ENCODE measurements around the gene PNPLA8. TPM values are rescaled to one million over a fixed set of nuclear protein-coding genes. Genes with fewer than 3 reads are reported as not detected.

Gene PNPLA8
- total and polyA plus RNA-seq, 2 of the 4 experiments (the other 2 are of a cell fraction), result 7.0 to 14.5 TPM

DNA sequence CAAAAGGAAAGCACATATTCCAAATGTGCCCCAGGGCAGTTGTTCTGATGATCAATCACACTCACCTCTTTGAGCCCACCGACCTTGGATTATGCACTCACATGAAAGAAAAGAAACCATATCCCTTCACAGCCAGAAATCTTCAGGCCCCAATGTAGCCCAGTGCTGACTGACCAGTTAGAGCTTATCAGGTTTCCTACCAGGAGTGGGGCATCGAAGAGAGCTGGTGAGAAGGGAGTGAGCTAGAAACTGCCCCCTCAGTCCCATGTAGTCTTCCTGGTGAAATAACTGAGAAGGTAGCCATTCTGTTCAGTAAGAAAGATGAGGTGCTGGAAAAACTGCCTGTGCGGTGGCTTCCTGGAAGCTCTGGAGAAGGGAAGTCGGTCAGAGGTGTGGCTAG lies 101.9 kb downstream of the PNPLA8 start:
- H3K4ac ChIP-seq (ENCODE audit: low read depth, low read length), result no peak overlapping the region
- no peak overlapping the region for H3K9ac ChIP-seq (ENCODE audit: low read depth, low read length)
- no peak overlapping the region for H3K56ac ChIP-seq (ENCODE audit: extremely low read depth, insufficient read depth, low read length)
- H2BK5ac ChIP-seq (ENCODE audit: low read depth, low read length, poor library complexity, severe bottlenecking), result no peak overlapping the region
- no peak overlapping the region for H2BK15ac ChIP-seq (ENCODE audit: low read depth, low read length)
- H3K27me3 ChIP-seq (ENCODE audit: control insufficient read depth, insufficient read depth, low read length), result no peaks in the 10 kb centered on the region; the same call in 1 of the 2 replicates
- H4K8ac ChIP-seq (ENCODE audit: low read depth in 2 of 2, low read length in 2 of 2), result no peak overlapping the region
- H3K18ac ChIP-seq (ENCODE audit: low read depth, low read length), result no peak overlapping the region
- H4K5ac ChIP-seq (ENCODE audit: low read depth, low read length), result no peak overlapping the region
- H3K14ac ChIP-seq (replicated peaks; ENCODE audit: low read depth, low read length), result no peak overlapping the region
- H2BK20ac ChIP-seq (ENCODE audit: low read depth, low read length), result no peak overlapping the region
- H2AK5ac ChIP-seq (ENCODE audit: low read depth, low read length), result no peak overlapping the region
- no peaks in the 10 kb centered on the region for H3K4me1 ChIP-seq (ENCODE audit: control insufficient read depth, insufficient read depth, low read length)
- H3K36me3 ChIP-seq (ENCODE audit: control insufficient read depth, insufficient read depth, low read length), result no peaks in the 10 kb centered on the region
- DNase-seq (no peak), ATAC-seq (ENCODE audit: low read depth) (no peak)
- H2AFZ ChIP-seq (replicated peaks; ENCODE audit: low read length, poor library complexity), result no peak overlapping the region
- POLR2A ChIA-PET (ENCODE audit: unreplicated experiment), result no interaction called here
- no peaks in the 10 kb centered on the region for H3K79me1 ChIP-seq (ENCODE audit: low read depth in 1 of 2, low read length in 2 of 2)
- 70% methylated on average over 2 of the region's 4 CpGs; no CpG with 5 or more reads in 1 of the 2 experiments for WGBS, 2 experiments (ENCODE audit: extremely low coverage in 2 of 2, insufficient read length in 1 of 2)
- H4K20me1 ChIP-seq (ENCODE audit: insufficient read depth, low read length), result no peaks in the 10 kb centered on the region
- CTCF ChIA-PET, result no interaction called here
- TF ChIP-seq, protein P1, sequence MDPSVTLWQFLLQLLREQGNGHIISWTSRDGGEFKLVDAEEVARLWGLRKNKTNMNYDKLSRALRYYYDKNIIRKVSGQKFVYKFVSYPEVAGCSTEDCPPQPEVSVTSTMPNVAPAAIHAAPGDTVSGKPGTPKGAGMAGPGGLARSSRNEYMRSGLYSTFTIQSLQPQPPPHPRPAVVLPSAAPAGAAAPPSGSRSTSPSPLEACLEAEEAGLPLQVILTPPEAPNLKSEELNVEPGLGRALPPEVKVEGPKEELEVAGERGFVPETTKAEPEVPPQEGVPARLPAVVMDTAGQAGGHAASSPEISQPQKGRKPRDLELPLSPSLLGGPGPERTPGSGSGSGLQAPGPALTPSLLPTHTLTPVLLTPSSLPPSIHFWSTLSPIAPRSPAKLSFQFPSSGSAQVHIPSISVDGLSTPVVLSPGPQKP (IDR thresholded peaks at IDR 0.05; ENCODE audit: borderline replicate concordance, low read depth, low read length), result no peak
- no peak overlapping the region for H3K4me3 ChIP-seq (ENCODE audit: insufficient read depth, low read depth, low read length)
- H3K27ac ChIP-seq (ENCODE audit: insufficient read depth, low read length), result no peak overlapping the region
- no TSS peak for BruUV-seq (replicated peaks)
- no peaks in the 10 kb centered on the region for H3K9me1 ChIP-seq (ENCODE audit: insufficient read depth, low read length)
- no peak overlapping the region for H2BK120ac ChIP-seq (ENCODE audit: low read depth, low read length)
- intact Hi-C loops (cut with micrococcal nuclease) (no loop called here), in situ Hi-C loops (cut with MboI; ENCODE audit: low sequenced_read_pairs) (no loop called here), dilution Hi-C loops (cut with HindIII; ENCODE audit: low sequenced_read_pairs, unreplicated experiment) (no loop called here)
- H2AK9ac ChIP-seq (replicated peaks; ENCODE audit: low read depth, low read length, poor library complexity), result no peak overlapping the region
- no peak overlapping the region for H3K23ac ChIP-seq (ENCODE audit: low read depth, low read length)
- no peak overlapping the region for H3K4me2 ChIP-seq (ENCODE audit: low read depth, low read length)
- H3K9me3 ChIP-seq (ENCODE audit: control insufficient read depth, insufficient read depth, low read length), result no peaks in the 10 kb centered on the region
- H4K91ac ChIP-seq (ENCODE audit: insufficient read depth, low read depth, low read length), result no peak overlapping the region

Data from IMR-90 (cell line).